ENCODE measurements around the gene PSMD7. TPM values are rescaled to one million over a fixed set of nuclear protein-coding genes. Genes with fewer than 3 reads are reported as not detected.
A peak's percentile ranks its signal among the peaks of the same experiment; 100 is the strongest.

Gene PSMD7
- total RNA-seq (2021) (124 to 135 TPM (median 131 TPM) in 3 replicates), Bru-seq, nascent RNA (percentile 98 among the genes with signal in this experiment)
- long read RNA-seq, experiment 1, transcript PSMD7-202 (2 exons, 724 nt) = minor isoform, 5 of 703 reads
- long read RNA-seq, experiment 1, transcript PSMD7-201 (7 exons, 1,670 nt) = major isoform, 648 of 703 reads
- long read RNA-seq, experiment 1, partial matches to known transcripts = 22 of 703 reads
- long read RNA-seq, experiment 1, other reads (novel, unspliced or antisense) = 26 of 703 reads
- long read RNA-seq, experiment 2, transcript PSMD7-201 (7 exons, 1,670 nt) = major isoform, 184 of 232 reads
- long read RNA-seq, experiment 2, partial matches to known transcripts = 9 of 232 reads
- long read RNA-seq, experiment 2, other reads (novel, unspliced or antisense) = 37 of 232 reads
- long read RNA-seq, experiment 3, transcript PSMD7-201 (7 exons, 1,670 nt) = major isoform, 1,162 of 1,251 reads
- long read RNA-seq, experiment 3, partial matches to known transcripts = 30 of 1,251 reads
- long read RNA-seq, experiment 3, other reads (novel, unspliced or antisense) = 57 of 1,251 reads

DNA sequence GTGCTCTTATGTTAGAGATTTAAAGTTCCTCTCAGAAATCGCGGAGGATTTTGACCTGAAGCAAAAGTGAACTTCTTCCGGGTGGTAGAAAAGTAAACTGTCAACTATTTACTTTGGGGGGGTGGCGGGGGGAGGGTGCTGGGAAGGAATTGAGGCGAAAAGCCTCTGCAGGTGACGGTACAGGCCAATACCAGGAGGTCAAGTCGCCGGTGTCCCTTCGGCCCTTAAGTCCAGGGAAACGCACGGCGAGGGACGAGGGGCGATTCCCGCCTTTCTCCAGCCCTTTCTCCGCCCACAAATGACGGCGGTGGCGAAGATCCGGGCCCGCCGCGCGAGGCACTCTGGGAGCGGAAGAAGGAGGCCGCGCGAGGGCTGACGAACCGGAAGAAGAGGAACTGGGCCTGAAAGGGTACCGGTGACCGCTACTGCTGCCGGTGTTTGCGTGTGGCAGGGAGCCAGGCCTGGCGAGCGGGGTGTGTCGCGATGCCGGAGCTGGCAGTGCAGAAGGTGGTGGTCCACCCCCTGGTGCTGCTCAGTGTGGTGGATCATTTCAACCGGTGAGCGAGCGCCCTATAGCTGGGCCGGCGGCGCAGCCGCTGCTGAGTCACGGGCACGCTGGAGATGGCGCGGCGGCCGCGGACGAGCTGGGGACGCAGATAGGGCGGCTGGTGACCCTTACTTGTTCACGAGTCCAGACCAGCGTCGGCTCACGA is at the start of gene PSMD7:
TSS of gene PSMD7 (plus strand) at position 383 of the 713 bp plus-strand sequence. CDS start at position 484, 101 bp downstream.
- POLR2A ChIA-PET = interaction anchor here (0.6 to 1.0 kb wide), 3 partner anchors 9 to 35 kb away, joined by 3 to 4 read pairs (median 3); no protein-coding TSS in a partner anchor
- TF ChIP-seq FOXK1 (CRISPR knock-in tag; IDR thresholded peaks at IDR 0.05) = peak; percentile 78
- TF ChIP-seq NR1H2 (CRISPR knock-in tag; IDR thresholded peaks at IDR 0.05) = 0 out of 2 replicates have a peak, but pooled peaks have one; percentile 32
- peak; percentile 89 for TF ChIP-seq CREM (CRISPR knock-in tag; IDR thresholded peaks at IDR 0.05)
- TF ChIP-seq SP1 (CRISPR knock-in tag; conservative IDR thresholded peaks at IDR 0.05) = peak; percentile 88
- no peak for TF ChIP-seq FOXJ3 (CRISPR knock-in tag; IDR thresholded peaks at IDR 0.05; ENCODE audit: borderline replicate concordance)
- TF ChIP-seq, protein P1, sequence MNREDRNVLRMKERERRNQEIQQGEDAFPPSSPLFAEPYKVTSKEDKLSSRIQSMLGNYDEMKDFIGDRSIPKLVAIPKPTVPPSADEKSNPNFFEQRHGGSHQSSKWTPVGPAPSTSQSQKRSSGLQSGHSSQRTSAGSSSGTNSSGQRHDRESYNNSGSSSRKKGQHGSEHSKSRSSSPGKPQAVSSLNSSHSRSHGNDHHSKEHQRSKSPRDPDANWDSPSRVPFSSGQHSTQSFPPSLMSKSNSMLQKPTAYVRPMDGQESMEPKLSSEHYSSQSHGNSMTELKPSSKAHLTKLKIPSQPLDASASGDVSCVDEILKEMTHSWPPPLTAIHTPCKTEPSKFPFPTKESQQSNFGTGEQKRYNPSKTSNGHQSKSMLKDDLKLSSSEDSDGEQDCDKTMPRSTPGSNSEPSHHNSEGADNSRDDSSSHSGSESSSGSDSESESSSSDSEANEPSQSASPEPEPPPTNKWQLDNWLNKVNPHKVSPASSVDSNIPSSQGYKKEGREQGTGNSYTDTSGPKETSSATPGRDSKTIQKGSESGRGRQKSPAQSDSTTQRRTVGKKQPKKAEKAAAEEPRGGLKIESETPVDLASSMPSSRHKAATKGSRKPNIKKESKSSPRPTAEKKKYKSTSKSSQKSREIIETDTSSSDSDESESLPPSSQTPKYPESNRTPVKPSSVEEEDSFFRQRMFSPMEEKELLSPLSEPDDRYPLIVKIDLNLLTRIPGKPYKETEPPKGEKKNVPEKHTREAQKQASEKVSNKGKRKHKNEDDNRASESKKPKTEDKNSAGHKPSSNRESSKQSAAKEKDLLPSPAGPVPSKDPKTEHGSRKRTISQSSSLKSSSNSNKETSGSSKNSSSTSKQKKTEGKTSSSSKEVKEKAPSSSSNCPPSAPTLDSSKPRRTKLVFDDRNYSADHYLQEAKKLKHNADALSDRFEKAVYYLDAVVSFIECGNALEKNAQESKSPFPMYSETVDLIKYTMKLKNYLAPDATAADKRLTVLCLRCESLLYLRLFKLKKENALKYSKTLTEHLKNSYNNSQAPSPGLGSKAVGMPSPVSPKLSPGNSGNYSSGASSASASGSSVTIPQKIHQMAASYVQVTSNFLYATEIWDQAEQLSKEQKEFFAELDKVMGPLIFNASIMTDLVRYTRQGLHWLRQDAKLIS (CRISPR knock-in tag; IDR thresholded peaks at IDR 0.05; ENCODE audit: borderline replicate concordance) = peak; percentile 64; the same call in 1 of the 2 replicates
- TF ChIP-seq, protein P2, sequence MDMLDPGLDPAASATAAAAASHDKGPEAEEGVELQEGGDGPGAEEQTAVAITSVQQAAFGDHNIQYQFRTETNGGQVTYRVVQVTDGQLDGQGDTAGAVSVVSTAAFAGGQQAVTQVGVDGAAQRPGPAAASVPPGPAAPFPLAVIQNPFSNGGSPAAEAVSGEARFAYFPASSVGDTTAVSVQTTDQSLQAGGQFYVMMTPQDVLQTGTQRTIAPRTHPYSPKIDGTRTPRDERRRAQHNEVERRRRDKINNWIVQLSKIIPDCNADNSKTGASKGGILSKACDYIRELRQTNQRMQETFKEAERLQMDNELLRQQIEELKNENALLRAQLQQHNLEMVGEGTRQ (CRISPR knock-in tag; IDR thresholded peaks at IDR 0.05) = no peak
- TF ChIP-seq, protein P3, sequence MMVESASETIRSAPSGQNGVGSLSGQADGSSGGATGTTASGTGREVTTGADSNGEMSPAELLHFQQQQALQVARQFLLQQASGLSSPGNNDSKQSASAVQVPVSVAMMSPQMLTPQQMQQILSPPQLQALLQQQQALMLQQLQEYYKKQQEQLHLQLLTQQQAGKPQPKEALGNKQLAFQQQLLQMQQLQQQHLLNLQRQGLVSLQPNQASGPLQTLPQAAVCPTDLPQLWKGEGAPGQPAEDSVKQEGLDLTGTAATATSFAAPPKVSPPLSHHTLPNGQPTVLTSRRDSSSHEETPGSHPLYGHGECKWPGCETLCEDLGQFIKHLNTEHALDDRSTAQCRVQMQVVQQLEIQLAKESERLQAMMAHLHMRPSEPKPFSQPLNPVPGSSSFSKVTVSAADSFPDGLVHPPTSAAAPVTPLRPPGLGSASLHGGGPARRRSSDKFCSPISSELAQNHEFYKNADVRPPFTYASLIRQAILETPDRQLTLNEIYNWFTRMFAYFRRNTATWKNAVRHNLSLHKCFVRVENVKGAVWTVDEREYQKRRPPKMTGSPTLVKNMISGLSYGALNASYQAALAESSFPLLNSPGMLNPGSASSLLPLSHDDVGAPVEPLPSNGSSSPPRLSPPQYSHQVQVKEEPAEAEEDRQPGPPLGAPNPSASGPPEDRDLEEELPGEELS (CRISPR knock-in tag; IDR thresholded peaks at IDR 0.05) = peak; percentile 92
- TF ChIP-seq, protein P4, sequence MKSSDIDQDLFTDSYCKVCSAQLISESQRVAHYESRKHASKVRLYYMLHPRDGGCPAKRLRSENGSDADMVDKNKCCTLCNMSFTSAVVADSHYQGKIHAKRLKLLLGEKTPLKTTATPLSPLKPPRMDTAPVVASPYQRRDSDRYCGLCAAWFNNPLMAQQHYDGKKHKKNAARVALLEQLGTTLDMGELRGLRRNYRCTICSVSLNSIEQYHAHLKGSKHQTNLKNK (CRISPR knock-in tag; IDR thresholded peaks at IDR 0.05) = no peak
- TF ChIP-seq, protein P5, sequence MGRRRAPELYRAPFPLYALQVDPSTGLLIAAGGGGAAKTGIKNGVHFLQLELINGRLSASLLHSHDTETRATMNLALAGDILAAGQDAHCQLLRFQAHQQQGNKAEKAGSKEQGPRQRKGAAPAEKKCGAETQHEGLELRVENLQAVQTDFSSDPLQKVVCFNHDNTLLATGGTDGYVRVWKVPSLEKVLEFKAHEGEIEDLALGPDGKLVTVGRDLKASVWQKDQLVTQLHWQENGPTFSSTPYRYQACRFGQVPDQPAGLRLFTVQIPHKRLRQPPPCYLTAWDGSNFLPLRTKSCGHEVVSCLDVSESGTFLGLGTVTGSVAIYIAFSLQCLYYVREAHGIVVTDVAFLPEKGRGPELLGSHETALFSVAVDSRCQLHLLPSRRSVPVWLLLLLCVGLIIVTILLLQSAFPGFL (CRISPR knock-in tag; IDR thresholded peaks at IDR 0.05; ENCODE audit: borderline replicate concordance) = peak; percentile 16; the same call in 1 of the 2 replicates
- no peak for TF ChIP-seq SOX15 (CRISPR knock-in tag; IDR thresholded peaks at IDR 0.05)
- TF ChIP-seq ZBTB21 (CRISPR knock-in tag; IDR thresholded peaks at IDR 0.05; ENCODE audit: borderline replicate concordance) = no peak
- TF ChIP-seq ZNF232 (CRISPR knock-in tag; IDR thresholded peaks at IDR 0.05) = peak; percentile 65; the same call in 1 of the 2 replicates
- TF ChIP-seq ZNF671 (CRISPR knock-in tag; IDR thresholded peaks at IDR 0.05) = no peak
- TF ChIP-seq, protein P6, sequence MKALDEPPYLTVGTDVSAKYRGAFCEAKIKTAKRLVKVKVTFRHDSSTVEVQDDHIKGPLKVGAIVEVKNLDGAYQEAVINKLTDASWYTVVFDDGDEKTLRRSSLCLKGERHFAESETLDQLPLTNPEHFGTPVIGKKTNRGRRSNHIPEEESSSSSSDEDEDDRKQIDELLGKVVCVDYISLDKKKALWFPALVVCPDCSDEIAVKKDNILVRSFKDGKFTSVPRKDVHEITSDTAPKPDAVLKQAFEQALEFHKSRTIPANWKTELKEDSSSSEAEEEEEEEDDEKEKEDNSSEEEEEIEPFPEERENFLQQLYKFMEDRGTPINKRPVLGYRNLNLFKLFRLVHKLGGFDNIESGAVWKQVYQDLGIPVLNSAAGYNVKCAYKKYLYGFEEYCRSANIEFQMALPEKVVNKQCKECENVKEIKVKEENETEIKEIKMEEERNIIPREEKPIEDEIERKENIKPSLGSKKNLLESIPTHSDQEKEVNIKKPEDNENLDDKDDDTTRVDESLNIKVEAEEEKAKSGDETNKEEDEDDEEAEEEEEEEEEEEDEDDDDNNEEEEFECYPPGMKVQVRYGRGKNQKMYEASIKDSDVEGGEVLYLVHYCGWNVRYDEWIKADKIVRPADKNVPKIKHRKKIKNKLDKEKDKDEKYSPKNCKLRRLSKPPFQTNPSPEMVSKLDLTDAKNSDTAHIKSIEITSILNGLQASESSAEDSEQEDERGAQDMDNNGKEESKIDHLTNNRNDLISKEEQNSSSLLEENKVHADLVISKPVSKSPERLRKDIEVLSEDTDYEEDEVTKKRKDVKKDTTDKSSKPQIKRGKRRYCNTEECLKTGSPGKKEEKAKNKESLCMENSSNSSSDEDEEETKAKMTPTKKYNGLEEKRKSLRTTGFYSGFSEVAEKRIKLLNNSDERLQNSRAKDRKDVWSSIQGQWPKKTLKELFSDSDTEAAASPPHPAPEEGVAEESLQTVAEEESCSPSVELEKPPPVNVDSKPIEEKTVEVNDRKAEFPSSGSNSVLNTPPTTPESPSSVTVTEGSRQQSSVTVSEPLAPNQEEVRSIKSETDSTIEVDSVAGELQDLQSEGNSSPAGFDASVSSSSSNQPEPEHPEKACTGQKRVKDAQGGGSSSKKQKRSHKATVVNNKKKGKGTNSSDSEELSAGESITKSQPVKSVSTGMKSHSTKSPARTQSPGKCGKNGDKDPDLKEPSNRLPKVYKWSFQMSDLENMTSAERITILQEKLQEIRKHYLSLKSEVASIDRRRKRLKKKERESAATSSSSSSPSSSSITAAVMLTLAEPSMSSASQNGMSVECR (CRISPR knock-in tag; IDR thresholded peaks at IDR 0.05; ENCODE audit: borderline replicate concordance) = peak; percentile 67
- TF ChIP-seq, protein P7, sequence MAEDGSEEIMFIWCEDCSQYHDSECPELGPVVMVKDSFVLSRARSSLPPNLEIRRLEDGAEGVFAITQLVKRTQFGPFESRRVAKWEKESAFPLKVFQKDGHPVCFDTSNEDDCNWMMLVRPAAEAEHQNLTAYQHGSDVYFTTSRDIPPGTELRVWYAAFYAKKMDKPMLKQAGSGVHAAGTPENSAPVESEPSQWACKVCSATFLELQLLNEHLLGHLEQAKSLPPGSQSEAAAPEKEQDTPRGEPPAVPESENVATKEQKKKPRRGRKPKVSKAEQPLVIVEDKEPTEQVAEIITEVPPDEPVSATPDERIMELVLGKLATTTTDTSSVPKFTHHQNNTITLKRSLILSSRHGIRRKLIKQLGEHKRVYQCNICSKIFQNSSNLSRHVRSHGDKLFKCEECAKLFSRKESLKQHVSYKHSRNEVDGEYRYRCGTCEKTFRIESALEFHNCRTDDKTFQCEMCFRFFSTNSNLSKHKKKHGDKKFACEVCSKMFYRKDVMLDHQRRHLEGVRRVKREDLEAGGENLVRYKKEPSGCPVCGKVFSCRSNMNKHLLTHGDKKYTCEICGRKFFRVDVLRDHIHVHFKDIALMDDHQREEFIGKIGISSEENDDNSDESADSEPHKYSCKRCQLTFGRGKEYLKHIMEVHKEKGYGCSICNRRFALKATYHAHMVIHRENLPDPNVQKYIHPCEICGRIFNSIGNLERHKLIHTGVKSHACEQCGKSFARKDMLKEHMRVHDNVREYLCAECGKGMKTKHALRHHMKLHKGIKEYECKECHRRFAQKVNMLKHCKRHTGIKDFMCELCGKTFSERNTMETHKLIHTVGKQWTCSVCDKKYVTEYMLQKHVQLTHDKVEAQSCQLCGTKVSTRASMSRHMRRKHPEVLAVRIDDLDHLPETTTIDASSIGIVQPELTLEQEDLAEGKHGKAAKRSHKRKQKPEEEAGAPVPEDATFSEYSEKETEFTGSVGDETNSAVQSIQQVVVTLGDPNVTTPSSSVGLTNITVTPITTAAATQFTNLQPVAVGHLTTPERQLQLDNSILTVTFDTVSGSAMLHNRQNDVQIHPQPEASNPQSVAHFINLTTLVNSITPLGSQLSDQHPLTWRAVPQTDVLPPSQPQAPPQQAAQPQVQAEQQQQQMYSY (CRISPR knock-in tag; IDR thresholded peaks at IDR 0.05) = no peak
- peak; percentile 93 for TF ChIP-seq TEAD1 (CRISPR knock-in tag; IDR thresholded peaks at IDR 0.05)

More for the DNA sequence above, at the start of gene PSMD7:
- Mint-ChIP-seq H3K27ac (peak within 1 kb of the TSS; percentile 96), H3K4me1 (peaks cover 13% of the 10 kb centered on the region), H3K36me3 (peaks cover 31% of the 10 kb centered on the region), H3K27me3 (ENCODE audit: low read depth) (peaks cover 9% of the 10 kb centered on the region), H3K9me3 (peaks cover 8% of the 10 kb centered on the region), H3K4me3 (peak within 1 kb of the TSS; percentile 97)
- CTCF ChIA-PET = interaction anchor here (1.3 to 1.4 kb wide), 2 partner anchors 13 to 21 kb away, joined by 3 to 6 read pairs; no protein-coding TSS in a partner anchor
- DNase-seq (ENCODE audit: low spot score) = peak; percentile 90
- ATAC-seq = peak; percentile 93

All from WTC11 (cell line).